ENCODE data around the gene CD58. TPM values are rescaled to one million over a fixed set of nuclear protein-coding genes. Genes with fewer than 3 reads are reported as not detected.

Gene CD58
- 43.8 and 80.5 TPM in 2 replicates for total RNA-seq (2011; cell fraction: chromatin; rRNA removed; ENCODE audit: low replicate concordance)
- 32.9 and 38.5 TPM in 2 replicates for total RNA-seq (2011; cell fraction: nucleolus; rRNA removed)
- total RNA-seq (2011; cell fraction: nucleoplasm; rRNA removed) = 55.1 and 71.8 TPM in 2 replicates
- total RNA-seq (2014; rRNA removed) (18.1 and 20.6 TPM in 2 replicates), total RNA-seq (2014; rRNA removed; fragmentation: Illumina TruSeq; extraction: Trizol) (38.9 and 44.3 TPM in 2 replicates), total RNA-seq (2015; rRNA removed; fragmentation: Illumina TruSeq; extraction: Trizol) (32.6 and 37.4 TPM in 2 replicates), total RNA-seq (2021) (22.6 and 23.1 TPM in 2 replicates), polyA plus RNA-seq (2011; rRNA removed) (63.1 and 113 TPM in 2 replicates), polyA plus RNA-seq (2014; fragmentation: Illumina TruSeq; extraction: Trizol) (49.0 and 53.2 TPM in 2 replicates), polyA plus RNA-seq (2014; fragmentation: Nextera tagmentation; extraction: Ambion mirVana) (10 to 100 TPM; 24.6 to 33.0 TPM), polyA plus RNA-seq (2014; rRNA removed) (40.9 and 45.0 TPM in 2 replicates), polyA minus RNA-seq (2011; rRNA and poly(A)+ RNA removed) (43.3 and 57.6 TPM in 2 replicates), Bru-seq, nascent RNA (percentile 84 among the genes with signal in this experiment), BruChase-seq, experiment 1, labeled RNA remaining after a 2-hour chase (percentile 86 among the genes with signal in this experiment), BruChase-seq, experiment 2, labeled RNA remaining after a 6-hour chase (percentile 83 among the genes with signal in this experiment)
- 26.9 and 29.8 TPM in 2 replicates for polyA plus RNA-seq (2011; cell fraction: cytosol; rRNA removed)
- 35.4 and 45.0 TPM in 2 replicates for polyA plus RNA-seq (2011; cell fraction: nucleus; rRNA removed)
- 27.1 and 33.9 TPM in 2 replicates for polyA plus RNA-seq (2012)
- polyA minus RNA-seq (2011; cell fraction: cytosol; rRNA and poly(A)+ RNA removed) = 11.0 and 23.7 TPM in 2 replicates
- 27.6 and 28.0 TPM in 2 replicates for polyA minus RNA-seq (2011; cell fraction: nucleus; rRNA and poly(A)+ RNA removed)
- long read RNA-seq, experiment 1, transcript CD58-202 (6 exons, 1,098 nt) = major isoform, 34 of 76 reads
- long read RNA-seq, experiment 1, transcript CD58-201 (4 exons, 892 nt) = minor isoform, 22 of 76 reads
- long read RNA-seq, experiment 1, partial matches to known transcripts = 8 of 76 reads
- long read RNA-seq, experiment 1, other reads (novel, unspliced or antisense) = 10 of 76 reads
- long read RNA-seq, experiment 2, transcript CD58-202 (6 exons, 1,098 nt) = major isoform, 12 of 26 reads
- long read RNA-seq, experiment 2, partial matches to known transcripts = 4 of 26 reads
- long read RNA-seq, experiment 2, other reads (novel, unspliced or antisense) = 7 of 26 reads
- long read RNA-seq, experiment 3, transcript CD58-202 (6 exons, 1,098 nt) = major isoform, 29 of 47 reads
- long read RNA-seq, experiment 3, transcript CD58-201 (4 exons, 892 nt) = minor isoform, 10 of 47 reads
- long read RNA-seq, experiment 3, partial matches to known transcripts = 2 of 47 reads
- long read RNA-seq, experiment 3, other reads (novel, unspliced or antisense) = 2 of 47 reads

GRCh38 chr1:116570358-116571214, at the start of gene CD58:
Gene CD58 (minus strand): TSS chr1:116571026. CDS start chr1:116570972, 54 bp downstream.
- CTCF ChIA-PET (ENCODE audit: low intra/inter-chr PET ratio) = interaction anchor here (0.7 to 0.9 kb wide), 3 partner anchors 14 to 485 kb away, joined by 3 to 4 read pairs (median 3); no protein-coding TSS in a partner anchor
- Histone ChIP-seq H3K4me2 (ENCODE audit: insufficient read depth, low read length) (peak within 1 kb of the TSS; percentile 92), H3K9me1 (ENCODE audit: control insufficient read depth, insufficient read depth, low read length) (no peaks in the 10 kb centered on the region), H4K20me1 (replicated peaks; ENCODE audit: control insufficient read depth, insufficient read depth, low read length) (peaks cover 18% of the 10 kb centered on the region; the same call in 1 of the 2 replicates), H3K9me3 (replicated peaks; ENCODE audit: control insufficient read depth, insufficient read depth, low read depth, low read length) (no peaks in the 10 kb centered on the region), H3K27me3 (ENCODE audit: control insufficient read depth in 2 of 2, insufficient read depth in 2 of 2, low read length in 2 of 2) (no peaks in the 10 kb centered on the region), H3K9ac (ENCODE audit: insufficient read depth in 1 of 2, low read depth in 2 of 2, low read length in 2 of 2) (peak within 1 kb of the TSS; percentile 93 to 97), H3K4me1 (replicated peaks in 1 of 2; ENCODE audit: control insufficient read depth in 2 of 2, insufficient read depth in 2 of 2, low read length in 2 of 2) (peaks cover 45 to 54% of the 10 kb centered on the region in 2 experiments), H3K4me3 (peak within 1 kb of the TSS; percentile 82), H2AFZ (ENCODE audit: low read depth, low read length) (peak within 1 kb of the TSS; percentile 92), H3K27ac (ENCODE audit: extremely low read depth, low read depth, low read length) (peak within 1 kb of the TSS; percentile 88), H3K36me3 (ENCODE audit: control insufficient read depth, insufficient read depth, low read length) (peaks cover 7% of the 10 kb centered on the region; the same call in 2 of the 3 replicates), H3K79me2 (ENCODE audit: control insufficient read depth, insufficient read depth, low read length) (peaks cover 53% of the 10 kb centered on the region)
- POLR2A ChIA-PET = interaction anchor here (0.6 to 1.0 kb wide), 6 partner anchors 11 to 1104 kb away, joined by 3 to 5 read pairs (median 3); no protein-coding TSS in a partner anchor
- DNase-seq (ENCODE audit: extremely low read depth in 1 of 4, low spot score in 3 of 4) (peak; percentile 95 to 97 (median 95)), FAIRE-seq (no peak), ATAC-seq (peak; percentile 91)
- in situ Hi-C loops (cut with MboI) (no loop called here), intact Hi-C loops (cut with micrococcal nuclease) (loop anchor here (1.0 to 10.0 kb wide), 3 partner anchors 66 to 554 kb away; partner anchors contain the start of gene TRIM45)
- under 1% methylated on average over 71 of the region's 90 CpGs for WGBS (ENCODE audit: insufficient coverage, low coverage, missing lambda C conversion rate)
- BruUV-seq (replicated peaks) = no TSS peak
- TF ChIP-seq FOXP1 (CRISPR knock-in tag; IDR thresholded peaks at IDR 0.05) (peak; percentile 43; the same call in 1 of the 2 replicates), GABPB1 (CRISPR knock-in tag; IDR thresholded peaks at IDR 0.05) (peak; percentile 43), PKNOX1 (IDR thresholded peaks at IDR 0.05) (no peak; the same call in 1 of the 2 replicates), HLTF (IDR thresholded peaks at IDR 0.05) (0 out of 2 replicates have a peak, but pooled peaks have one; percentile 53), ADNP (tag; IDR thresholded peaks at IDR 0.05) (no peak), GATAD2B (IDR thresholded peaks at IDR 0.05; ENCODE audit: borderline replicate concordance) (peak; percentile 43; the same call in 1 of the 2 replicates), NCOA6 (IDR thresholded peaks at IDR 0.05) (peak; percentile 11; the same call in 1 of the 2 replicates), ZC3H11A (IDR thresholded peaks at IDR 0.05; ENCODE audit: low read depth, low read length) (no peak), ZNF511 (CRISPR knock-in tag; IDR thresholded peaks at IDR 0.05) (peak; percentile 61), ELF4 (CRISPR knock-in tag; IDR thresholded peaks at IDR 0.05) (0 out of 2 replicates have a peak, but pooled peaks have one; percentile 6)
